ENCODE measurements around the gene TMEM63C. TPM values are rescaled to one million over a fixed set of nuclear protein-coding genes. Genes with fewer than 3 reads are reported as not detected.

The TMEM63C gene
- total RNA-seq, 1 donor from 2014 or later, result 4.6 TPM

DNA sequence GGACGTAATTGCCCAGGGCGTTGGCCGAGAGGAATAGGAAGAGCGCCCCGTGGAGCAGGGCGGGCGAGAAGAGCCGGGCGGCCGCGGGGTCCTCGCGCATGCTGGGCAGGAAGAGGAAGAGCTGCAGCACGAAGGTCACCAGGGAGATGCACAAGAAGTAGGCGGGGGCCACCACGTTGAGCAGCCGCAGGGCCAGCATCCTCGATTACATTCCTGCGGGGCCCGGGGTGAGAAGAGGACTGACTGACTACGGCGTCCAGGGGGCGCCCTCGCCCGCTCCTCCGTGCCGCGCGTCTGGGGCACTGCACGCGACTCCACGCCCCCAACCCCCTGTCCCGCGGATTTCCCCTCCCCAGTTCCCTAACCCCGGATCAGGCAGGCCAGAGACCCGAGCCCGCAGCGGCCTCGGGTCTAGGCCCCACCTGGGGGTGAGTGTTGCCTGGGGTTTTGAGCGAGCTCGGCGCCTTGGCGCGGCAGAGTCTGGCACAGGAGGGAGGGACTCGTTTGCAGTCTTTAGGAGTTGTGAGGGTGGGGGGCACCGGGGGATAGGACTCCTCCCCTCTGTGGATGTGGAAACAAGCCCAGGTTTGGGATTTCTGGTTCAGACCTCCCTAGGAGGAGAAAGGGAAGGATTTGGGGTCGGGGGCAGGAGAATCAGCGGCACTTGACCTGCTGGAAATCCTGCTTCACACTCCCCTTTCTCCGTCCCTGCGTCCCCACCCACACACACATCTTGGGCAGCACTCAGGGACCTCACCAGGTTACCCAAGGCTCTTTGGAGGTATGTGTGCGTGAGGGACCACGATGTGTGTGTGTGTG is 41.8 kb upstream of the TMEM63C start:
- Mint-ChIP-seq H3K36me3 (no peaks in the 10 kb centered on the region), H3K27ac (no peak overlapping the region), H3K4me3 (peak overlapping the region; percentile 87), H3K9me3 (no peaks in the 10 kb centered on the region), H3K27me3 (peaks cover 90% of the 10 kb centered on the region), H3K4me1 (ENCODE audit: unreplicated experiment) (peaks cover 9% of the 10 kb centered on the region)
- no peak for DNase-seq (ENCODE audit: extremely low spot score, unreplicated experiment)
- peak; percentile 84 for TF ChIP-seq CTCF (conservative IDR thresholded peaks at IDR 0.05)

GRCh38 chr14:77140359-77141213 is 41.0 kb upstream of the TMEM63C start:
- no peak overlapping the region for H3K27ac Mint-ChIP-seq
- peaks cover 9% of the 10 kb centered on the region for H3K4me1 Mint-ChIP-seq (ENCODE audit: unreplicated experiment)
- no peak for DNase-seq (ENCODE audit: extremely low spot score, unreplicated experiment)
- H3K4me3 Mint-ChIP-seq, result peak overlapping the region; percentile 87
- no peaks in the 10 kb centered on the region for H3K9me3 Mint-ChIP-seq
- TF ChIP-seq CTCF (conservative IDR thresholded peaks at IDR 0.05), result no peak
- H3K36me3 Mint-ChIP-seq, result no peaks in the 10 kb centered on the region
- peaks cover 91% of the 10 kb centered on the region for H3K27me3 Mint-ChIP-seq

- no peak for DNase-seq (ENCODE audit: extremely low spot score, unreplicated experiment)
- Mint-ChIP-seq H3K4me3 (peak within 1 kb of the TSS; percentile 87), H3K27ac (no peak within 1 kb of the TSS), H3K36me3 (no peaks in the 10 kb centered on the region), H3K27me3 (peaks cover 91% of the 10 kb centered on the region), H3K9me3 (no peaks in the 10 kb centered on the region), H3K4me1 (ENCODE audit: unreplicated experiment) (peaks cover 9% of the 10 kb centered on the region)
- peak; percentile 81 for TF ChIP-seq CTCF (conservative IDR thresholded peaks at IDR 0.05)
Observed at GRCh38 chr14:77141214-77142004, 40.2 kb upstream of the TMEM63C start, which contains the start of gene ZDHHC22. TSS of gene ZDHHC22 (minus strand) at chr14:77141791. CDS start at chr14:77139738, 2,053 bp downstream.

DNA sequence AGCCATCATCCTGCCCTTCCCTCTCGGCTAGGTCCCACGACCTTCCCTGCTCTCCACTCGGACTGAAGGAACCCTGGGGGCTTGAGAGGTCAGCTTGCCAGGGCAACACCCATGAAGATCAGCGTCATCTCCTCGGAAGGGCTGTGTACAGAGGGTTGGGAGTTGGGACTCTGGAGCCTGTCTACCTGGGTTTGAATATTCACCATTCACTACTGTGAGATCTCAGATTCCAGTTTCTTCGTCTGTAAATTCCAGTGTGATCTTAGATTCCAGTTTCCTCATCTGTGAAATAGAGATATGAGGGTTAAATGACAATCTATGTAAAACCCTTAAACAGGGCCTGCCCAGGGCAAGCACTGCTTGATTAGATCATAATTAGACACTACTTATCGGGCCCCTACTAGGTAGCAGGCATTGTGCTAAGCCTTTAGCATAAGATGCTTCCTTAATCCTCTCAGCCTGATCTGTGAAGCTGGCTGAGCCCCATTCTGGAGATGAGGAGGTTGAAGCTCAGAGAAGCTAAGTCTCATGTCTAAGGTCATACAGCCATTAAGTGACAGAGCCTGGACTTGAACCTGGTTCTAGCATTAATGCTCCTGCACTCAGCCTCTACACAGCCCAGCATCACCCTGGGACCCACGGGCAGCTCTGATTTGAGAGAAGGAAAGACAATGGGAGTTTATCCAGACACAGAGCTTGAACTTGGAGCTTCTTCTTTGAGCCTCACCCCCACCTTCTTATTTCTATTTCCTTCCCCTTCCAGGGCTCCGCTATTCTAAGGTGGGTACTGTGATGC is 39.4 kb upstream of the TMEM63C start:
- H3K4me1 Mint-ChIP-seq (ENCODE audit: unreplicated experiment), result peaks cover 9% of the 10 kb centered on the region
- DNase-seq (ENCODE audit: extremely low spot score, unreplicated experiment), result no peak
- peak overlapping the region; percentile 87 for H3K4me3 Mint-ChIP-seq
- H3K27me3 Mint-ChIP-seq, result peaks cover 91% of the 10 kb centered on the region
- H3K9me3 Mint-ChIP-seq, result no peaks in the 10 kb centered on the region
- no peaks in the 10 kb centered on the region for H3K36me3 Mint-ChIP-seq
- H3K27ac Mint-ChIP-seq, result no peak overlapping the region
- TF ChIP-seq CTCF (conservative IDR thresholded peaks at IDR 0.05), result no peak

Measured in type B pancreatic cell (in vitro differentiated cells).